Osteoblast (primary cell): ENCODE measurements around the gene MEGF9. TPM values are rescaled to one million over a fixed set of nuclear protein-coding genes. Genes with fewer than 3 reads are reported as not detected.
A peak's percentile ranks its signal among the peaks of the same experiment; 100 is the strongest.

Experiments
- DNase-seq: peaks from one replicate; pipeline ENCODE4 v3.0.0; 2011; ENCODE audit warnings: low spot score, mixed read lengths; ENCODE audit not compliant: insufficient read length; ENCODE audit errors: missing footprints
- H2AFZ ChIP-seq: 2 replicates; pipeline ENCODE4 v1.6.0; 2011; ENCODE audit warnings: mild to moderate bottlenecking, low read length
- H3K27ac ChIP-seq: 2 replicates; pipeline ENCODE4 v1.5.1; 2011; ENCODE audit warnings: mild to moderate bottlenecking, low read depth, low read length, moderate library complexity
- H3K27me3 ChIP-seq: 2 replicates; pipeline ENCODE4 v1.6.0; 2012; ENCODE audit warnings: mild to moderate bottlenecking, control low read depth, inconsistent platforms, low read length, moderate library complexity; ENCODE audit not compliant: insufficient read depth
- H3K36me3 ChIP-seq: 2 replicates; pipeline ENCODE4 v1.5.1; 2011; ENCODE audit warnings: mild to moderate bottlenecking, low read length, control low read depth, moderate library complexity; ENCODE audit not compliant: insufficient read depth
- H3K4me1 ChIP-seq: 2 replicates; pipeline ENCODE4 v1.5.1; 2011; ENCODE audit warnings: mild to moderate bottlenecking, low read length, control low read depth, moderate library complexity; ENCODE audit not compliant: insufficient read depth
- H3K4me2 ChIP-seq: 2 replicates; pipeline ENCODE4 v1.6.0; 2011; ENCODE audit warnings: mild to moderate bottlenecking, low read length; ENCODE audit not compliant: insufficient read depth
- H3K4me3 ChIP-seq: fragments of 200-600 bp; sonication (generic); 3 replicates; pipeline ENCODE4 v1.5.1; 2012; ENCODE audit warnings: mild to moderate bottlenecking, low read length, inconsistent platforms; ENCODE audit not compliant: insufficient read depth
- H3K79me2 ChIP-seq: 2 replicates; pipeline ENCODE4 v1.6.0; 2012; ENCODE audit warnings: mild to moderate bottlenecking, low read length, control low read depth, inconsistent platforms; ENCODE audit not compliant: insufficient read depth
- H3K9me3 ChIP-seq: 2 replicates; pipeline ENCODE4 v1.5.1; 2011; ENCODE audit warnings: low read depth, low read length, control low read depth
- H4K20me1 ChIP-seq: 2 replicates; pipeline ENCODE4 v1.6.0; 2012; ENCODE audit warnings: mild to moderate bottlenecking, low read length, control low read depth; ENCODE audit not compliant: insufficient read depth
- CTCF ChIP-seq: IDR thresholded peaks from 2 replicates; pipeline ENCODE4 v1.5.1; 2011; ENCODE audit warnings: mild to moderate bottlenecking, low read depth, low read length, moderate library complexity; ENCODE audit errors: extremely low read depth
- total RNA-seq: library from RNA; depleted of rRNA; stranded (reverse); fragments of >200 nt; gene quantifications from 2 replicates; pipeline ENCODE4 v1.2.3, GENCODE V29; 2012

Gene MEGF9
- total RNA-seq, 1 donor: 10.9 TPM

GRCh38 chr9:120569556-120569955 lies 144.7 kb downstream of the MEGF9 start:
- Histone ChIP-seq H3K9me3 (no peaks in the 10 kb centered on the region), H2AFZ (no peak overlapping the region), H3K4me2 (no peak overlapping the region), H3K27me3 (no peaks in the 10 kb centered on the region), H3K4me3 (no peak overlapping the region), H4K20me1 (no peaks in the 10 kb centered on the region), H3K36me3 (peaks cover 33% of the 10 kb centered on the region), H3K27ac (peak overlapping the region; percentile 23), H3K79me2 (peaks cover 39% of the 10 kb centered on the region), H3K4me1 (peaks cover 15% of the 10 kb centered on the region)
- peak; percentile 36 for TF ChIP-seq CTCF
- no peak for DNase-seq

GRCh38 chr9:120568816-120569215 lies 145.5 kb downstream of the MEGF9 start:
- no peak overlapping the region for H3K4me3 ChIP-seq

GRCh38 chr9:120567874-120568273 lies 146.4 kb downstream of the MEGF9 start:
- peaks cover 33% of the 10 kb centered on the region for H3K36me3 ChIP-seq

More at GRCh38 chr9:120568816-120569215, 145.5 kb downstream of the MEGF9 start:
- Histone ChIP-seq H3K4me2 (no peak overlapping the region), H3K27ac (no peak overlapping the region), H3K27me3 (no peaks in the 10 kb centered on the region), H3K36me3 (peaks cover 33% of the 10 kb centered on the region), H4K20me1 (no peaks in the 10 kb centered on the region), H3K9me3 (no peaks in the 10 kb centered on the region), H3K79me2 (peaks cover 34% of the 10 kb centered on the region), H3K4me1 (peaks cover 15% of the 10 kb centered on the region), H2AFZ (no peak overlapping the region)
- no peak for TF ChIP-seq CTCF
- DNase-seq: no peak

GRCh38 chr9:120567081-120567480 lies 147.2 kb downstream of the MEGF9 start:
- no peak overlapping the region for H3K27ac ChIP-seq
- no peak overlapping the region for H2AFZ ChIP-seq
- H3K36me3 ChIP-seq: peaks cover 33% of the 10 kb centered on the region
- no peak overlapping the region for H3K4me3 ChIP-seq
- peaks cover 36% of the 10 kb centered on the region for H3K79me2 ChIP-seq
- DNase-seq: no peak
- H4K20me1 ChIP-seq: no peaks in the 10 kb centered on the region
- H3K4me1 ChIP-seq: peaks cover 14% of the 10 kb centered on the region
- H3K27me3 ChIP-seq: no peaks in the 10 kb centered on the region
- H3K9me3 ChIP-seq: no peaks in the 10 kb centered on the region
- TF ChIP-seq CTCF: no peak
- no peak overlapping the region for H3K4me2 ChIP-seq

More at GRCh38 chr9:120567874-120568273, 146.4 kb downstream of the MEGF9 start:
- Histone ChIP-seq H3K79me2 (peaks cover 35% of the 10 kb centered on the region), H3K4me3 (no peak overlapping the region), H2AFZ (no peak overlapping the region), H4K20me1 (no peaks in the 10 kb centered on the region), H3K4me1 (peaks cover 15% of the 10 kb centered on the region), H3K27ac (no peak overlapping the region), H3K4me2 (no peak overlapping the region), H3K27me3 (no peaks in the 10 kb centered on the region), H3K9me3 (no peaks in the 10 kb centered on the region)
- no peak for DNase-seq
- no peak for TF ChIP-seq CTCF
